HG03439 (cell line): ENCODE data around the gene ACOT8.
"Not testable (repeated sequence)": the region's sequence is repeated elsewhere in the genome, so short reads cannot be mapped to it uniquely, and the experiment has no call there.

Experiments used
- ATAC-seq: cut with Tn5 transposase; IDR thresholded peaks from one replicate; pipeline ENCODE4 v1.9.1; 2021; ENCODE audit warnings: mild to moderate bottlenecking, moderate library complexity; ENCODE audit not compliant: unreplicated experiment

ACOT8 gene

DNA sequence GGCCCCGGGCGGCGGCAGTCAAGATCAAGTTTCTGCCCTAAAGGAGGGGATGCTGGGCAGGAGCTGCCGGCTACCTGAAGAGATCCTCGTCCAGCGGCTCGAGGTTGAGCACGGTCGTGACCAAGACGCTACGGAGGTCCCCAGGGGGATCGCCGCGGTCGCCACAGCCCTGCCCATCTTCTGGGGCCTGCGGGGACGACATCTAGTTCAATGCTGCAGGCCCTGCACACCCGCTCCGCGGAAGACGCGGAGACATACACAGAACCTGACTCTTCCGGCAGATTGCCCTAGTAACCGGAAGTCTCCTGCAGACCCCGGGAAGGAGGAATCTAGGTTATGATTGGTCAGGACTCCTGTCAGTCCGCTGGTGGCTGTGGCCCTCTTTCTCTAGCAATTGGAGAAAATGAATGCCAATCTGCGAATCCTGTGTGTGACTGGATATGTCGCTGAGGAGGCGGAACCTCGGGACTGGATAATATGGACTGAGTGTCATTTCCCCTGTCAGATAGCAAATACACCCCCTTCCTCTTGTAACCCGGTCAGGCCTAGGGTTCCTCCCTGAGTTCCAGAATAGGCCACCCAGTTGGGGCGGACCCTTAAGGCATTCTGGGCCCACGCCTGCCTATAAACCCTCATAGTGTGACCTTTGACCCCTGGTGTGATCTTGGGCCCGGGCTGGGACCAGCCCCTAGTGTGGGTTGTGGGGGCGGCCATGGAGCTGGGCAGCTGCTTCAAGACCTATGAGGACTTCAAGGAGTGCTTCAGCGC is at the start of gene ACOT8, which contains the start of gene ZSWIM3:
Gene ACOT8 (minus strand): TSS at position 279 of the 768 bp plus-strand sequence. CDS start 77 bp downstream, at position 202.
Gene ZSWIM3 (plus strand): TSS at position 501 of the 768 bp plus-strand sequence. CDS start 212 bp downstream, at position 713.
- ATAC-seq, result peak; percentile 94

- ATAC-seq, result no peak
Measured at GRCh38 chr20:45905505-45906079, 48.4 kb upstream of the ACOT8 start.

DNA sequence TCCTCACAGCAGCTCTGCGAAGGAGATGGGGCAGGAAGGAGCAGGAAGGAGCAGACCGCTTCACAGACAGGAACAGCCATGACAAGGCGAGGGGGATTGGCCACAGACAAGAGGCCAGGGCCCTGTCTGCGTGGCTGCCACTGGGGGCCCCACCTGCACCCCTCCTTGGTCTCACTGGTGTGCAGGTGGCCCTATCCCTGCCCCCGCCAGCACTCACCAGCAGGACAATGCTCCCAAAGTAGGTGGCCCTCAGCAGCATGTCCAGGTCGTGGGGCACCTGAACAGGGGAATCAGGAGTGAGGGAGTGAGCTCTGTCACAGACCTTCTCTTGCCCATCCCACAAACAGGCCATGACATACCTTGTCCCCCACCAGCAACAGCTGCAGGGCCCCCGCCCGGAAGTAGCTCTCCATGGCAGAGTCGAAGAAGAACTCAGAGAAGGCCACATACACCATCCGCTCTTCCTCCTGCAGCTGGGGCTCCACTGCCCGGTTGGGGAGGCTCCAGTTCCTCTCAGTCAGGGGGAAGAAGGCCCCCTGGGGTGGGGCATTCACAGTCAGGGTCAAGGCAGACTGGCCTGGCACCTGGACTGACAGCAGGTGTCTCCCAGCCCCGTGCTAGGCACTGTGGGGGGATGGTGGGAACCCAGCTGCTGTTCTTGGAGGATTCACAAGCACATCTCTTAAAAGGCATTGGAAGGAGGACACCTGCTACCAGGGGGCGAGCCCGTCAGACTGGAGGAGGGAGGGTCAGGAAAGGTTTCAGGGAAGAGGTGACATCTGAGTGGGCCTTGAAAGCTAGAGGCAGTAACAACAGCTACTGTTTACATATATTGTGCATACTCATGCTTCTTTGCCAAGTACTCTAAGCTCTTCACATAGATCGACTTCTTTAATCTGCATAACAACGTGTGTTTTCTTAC is 47.7 kb upstream of the ACOT8 start:
- no peak for ATAC-seq

GRCh38 chr20:45902199-45902701 is 45.1 kb upstream of the ACOT8 start:
- no peak for ATAC-seq

- ATAC-seq, result not testable (repeated sequence)
Measured at GRCh38 chr20:45901332-45901731, 44.1 kb upstream of the ACOT8 start.

GRCh38 chr20:45899046-45899835 is 42.0 kb upstream of the ACOT8 start:
- ATAC-seq, result no peak

- ATAC-seq, result no peak
Measured at GRCh38 chr20:45898285-45898684, 41.1 kb upstream of the ACOT8 start.

DNA sequence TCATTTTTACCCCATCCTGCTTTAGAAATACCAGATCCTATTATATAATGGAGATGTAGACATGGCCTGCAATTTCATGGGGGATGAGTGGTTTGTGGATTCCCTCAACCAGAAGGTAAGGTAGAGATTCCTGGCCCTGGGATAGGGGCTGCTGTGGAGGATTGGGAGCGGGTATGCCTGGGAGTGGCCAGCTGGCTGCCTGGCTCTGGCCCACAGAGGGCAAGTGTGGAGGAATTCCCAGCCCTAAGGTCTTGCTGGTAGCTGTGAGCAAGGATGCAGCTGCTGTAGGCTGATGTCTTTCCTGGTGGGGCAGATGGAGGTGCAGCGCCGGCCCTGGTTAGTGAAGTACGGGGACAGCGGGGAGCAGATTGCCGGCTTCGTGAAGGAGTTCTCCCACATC is 40.5 kb upstream of the ACOT8 start:
- ATAC-seq, result no peak

DNA sequence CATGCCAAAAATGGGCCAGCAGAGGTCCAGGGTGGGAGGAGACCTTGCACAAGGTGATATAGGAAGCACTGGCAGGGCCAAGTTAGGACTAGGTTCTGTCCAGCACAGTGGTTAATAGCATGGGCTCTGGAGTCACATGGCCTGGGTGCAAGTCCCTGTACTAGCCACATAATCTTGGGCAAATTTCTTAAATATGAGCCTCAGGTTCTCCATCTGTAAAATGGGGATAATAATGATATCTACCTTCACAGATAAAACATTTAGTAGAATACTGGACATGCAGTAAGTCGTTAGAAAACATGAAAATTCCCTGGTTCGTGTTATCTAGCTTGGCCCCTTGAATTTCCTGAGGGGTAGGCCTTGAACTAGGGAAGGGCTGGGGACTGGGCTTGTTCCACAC is 40.1 kb upstream of the ACOT8 start:
- ATAC-seq, result no peak

- no peak for ATAC-seq
Measured at GRCh38 chr20:45896641-45897161, 39.5 kb upstream of the ACOT8 start.

GRCh38 chr20:45894797-45895196 is 37.6 kb upstream of the ACOT8 start:
- no peak for ATAC-seq

DNA sequence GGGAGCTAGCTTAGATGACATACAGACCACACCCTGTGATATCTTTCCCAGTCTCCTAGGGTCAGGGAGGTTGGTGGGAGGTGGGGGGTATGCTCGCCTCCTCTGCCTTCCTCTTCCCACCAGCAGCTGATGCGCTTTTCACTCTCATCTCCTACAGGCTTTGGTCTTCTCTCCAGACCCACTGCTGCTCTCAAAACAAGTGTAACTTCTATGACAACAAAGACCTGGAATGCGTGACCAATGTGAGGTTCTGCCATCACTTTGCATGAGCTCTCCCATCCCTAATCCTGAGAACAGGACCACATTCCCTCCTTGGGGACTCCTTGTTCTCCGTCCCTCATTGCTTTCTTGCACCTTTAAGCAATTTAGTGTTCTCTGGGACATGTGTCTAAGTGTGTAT is 36.6 kb upstream of the ACOT8 start:
- no peak for ATAC-seq

DNA sequence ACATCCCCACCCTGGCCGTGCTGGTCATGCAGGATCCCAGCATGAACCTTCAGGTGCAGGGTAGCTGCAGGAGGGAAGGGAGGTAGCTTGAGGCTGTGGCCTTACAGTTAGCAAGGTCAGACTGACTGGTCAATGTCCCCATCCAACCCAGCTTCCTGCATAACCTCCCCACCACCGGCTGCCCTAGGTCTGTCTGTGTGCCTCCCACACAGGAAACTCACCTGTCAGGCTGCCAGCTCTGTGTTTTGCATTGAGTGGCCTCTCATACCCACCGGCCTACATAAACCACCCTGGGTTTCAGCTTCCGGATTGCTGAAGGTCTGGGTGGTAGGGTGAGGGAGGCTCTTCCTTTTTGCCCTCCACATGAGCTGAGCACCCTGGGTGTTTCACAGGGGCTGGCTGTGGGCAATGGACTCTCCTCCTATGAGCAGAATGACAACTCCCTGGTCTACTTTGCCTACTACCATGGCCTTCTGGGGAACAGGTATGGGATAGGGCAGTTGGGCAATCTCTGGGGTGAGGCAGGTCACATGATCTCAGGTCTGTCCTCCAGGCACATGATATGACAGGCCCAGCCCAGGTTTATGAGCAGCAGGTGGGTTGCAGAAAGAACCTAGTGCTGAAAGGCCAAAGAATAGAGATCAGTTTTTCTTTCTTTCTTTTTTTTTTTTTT is 35.8 kb upstream of the ACOT8 start:
- no peak for ATAC-seq

DNA sequence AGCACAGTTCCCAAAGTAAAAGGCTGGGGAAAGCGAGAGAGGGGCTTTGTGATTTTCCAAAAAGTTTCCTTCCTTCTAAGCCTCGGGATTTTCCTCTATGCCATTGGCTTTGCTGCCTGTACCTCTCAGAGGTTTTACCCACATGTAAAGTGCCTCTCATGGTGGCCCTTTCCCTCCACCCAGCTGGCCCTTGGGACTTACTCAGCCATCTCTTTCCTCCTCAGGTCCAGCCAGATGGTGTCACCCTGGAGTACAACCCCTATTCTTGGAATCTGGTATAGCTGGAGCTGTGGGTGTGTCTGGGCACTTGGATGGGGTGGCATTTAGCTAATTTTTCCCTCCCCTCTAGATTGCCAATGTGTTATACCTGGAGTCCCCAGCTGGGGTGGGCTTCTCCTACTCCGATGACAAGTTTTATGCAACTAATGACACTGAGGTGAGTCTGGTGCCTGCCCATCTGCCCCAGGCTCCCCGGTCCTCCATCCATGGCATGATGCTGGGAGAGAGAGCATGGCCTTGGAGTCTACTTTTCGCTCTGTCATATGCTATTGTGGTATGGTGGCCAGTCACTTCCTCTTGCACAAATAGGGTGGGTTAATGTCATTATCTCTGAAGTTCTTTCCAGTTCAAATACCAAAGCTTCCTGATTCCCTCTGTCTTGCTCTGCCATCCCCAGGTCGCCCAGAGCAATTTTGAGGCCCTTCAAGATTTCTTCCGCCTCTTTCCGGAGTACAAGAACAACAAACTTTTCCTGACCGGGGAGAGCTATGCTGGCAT is 35.0 kb upstream of the ACOT8 start:
- no peak for ATAC-seq

- peak; percentile 72 for ATAC-seq
Measured at GRCh38 chr20:45890985-45891983, 34.1 kb upstream of the ACOT8 start, which contains the start of the genes CTSA and NEURL2. Gene CTSA, plus strand, starts transcription at chr20:45891335. Its CDS starts 234 bp downstream, at chr20:45891569. Gene NEURL2, minus strand, starts transcription at chr20:45891208. Its CDS starts 217 bp downstream, at chr20:45890991.

DNA sequence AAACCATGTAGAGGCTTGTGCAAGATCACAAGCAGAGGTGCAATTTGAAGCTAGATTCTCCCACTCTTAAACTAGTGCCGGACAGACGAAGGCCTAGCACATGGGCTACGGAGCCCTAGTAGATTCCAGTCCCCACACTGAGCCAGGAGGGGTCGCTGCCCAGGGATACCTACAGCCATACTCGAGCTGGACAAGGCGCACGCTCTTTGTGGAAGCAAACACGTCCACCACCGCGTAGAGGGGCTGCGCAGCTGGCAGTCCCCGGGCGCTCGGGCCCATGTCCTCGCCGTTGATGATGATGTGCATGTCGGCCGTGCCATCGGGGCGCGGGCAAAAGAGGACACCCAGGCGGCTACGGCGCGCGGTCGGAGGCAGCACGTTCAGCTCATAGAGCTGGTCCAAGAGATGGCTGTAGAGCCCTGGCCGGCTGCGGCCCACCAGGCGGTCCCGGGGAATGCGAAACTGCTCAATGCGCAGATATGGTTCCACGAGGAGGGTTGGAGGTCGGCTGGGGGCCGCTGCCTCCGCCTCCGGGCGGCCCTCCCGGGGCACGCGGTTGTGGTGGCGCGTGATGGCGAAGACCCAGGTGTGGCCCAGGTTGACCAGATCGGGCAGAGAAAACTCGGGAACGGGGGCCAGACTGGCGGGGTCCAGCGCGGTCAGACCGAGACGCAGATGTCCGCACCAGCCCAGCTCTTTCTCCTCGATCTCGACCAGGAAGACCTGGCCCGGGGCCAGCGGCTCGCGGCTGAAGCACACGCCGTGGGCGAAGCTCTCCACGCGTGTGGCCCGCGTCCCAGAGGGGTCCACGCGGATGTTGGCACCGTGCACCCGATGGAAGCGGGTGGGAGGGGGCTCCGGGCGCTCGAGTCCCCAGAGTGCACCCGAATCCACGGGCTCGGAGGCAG is 33.1 kb upstream of the ACOT8 start:
- peak; percentile 4 for ATAC-seq
